HG03439 (cell line): ENCODE results near the gene MLYCD.

Experiments used
- ATAC-seq: cut with Tn5 transposase; IDR thresholded peaks from one replicate; pipeline ENCODE4 v1.9.1; 2021; ENCODE audit warnings: mild to moderate bottlenecking, moderate library complexity; ENCODE audit not compliant: unreplicated experiment

MLYCD gene

DNA sequence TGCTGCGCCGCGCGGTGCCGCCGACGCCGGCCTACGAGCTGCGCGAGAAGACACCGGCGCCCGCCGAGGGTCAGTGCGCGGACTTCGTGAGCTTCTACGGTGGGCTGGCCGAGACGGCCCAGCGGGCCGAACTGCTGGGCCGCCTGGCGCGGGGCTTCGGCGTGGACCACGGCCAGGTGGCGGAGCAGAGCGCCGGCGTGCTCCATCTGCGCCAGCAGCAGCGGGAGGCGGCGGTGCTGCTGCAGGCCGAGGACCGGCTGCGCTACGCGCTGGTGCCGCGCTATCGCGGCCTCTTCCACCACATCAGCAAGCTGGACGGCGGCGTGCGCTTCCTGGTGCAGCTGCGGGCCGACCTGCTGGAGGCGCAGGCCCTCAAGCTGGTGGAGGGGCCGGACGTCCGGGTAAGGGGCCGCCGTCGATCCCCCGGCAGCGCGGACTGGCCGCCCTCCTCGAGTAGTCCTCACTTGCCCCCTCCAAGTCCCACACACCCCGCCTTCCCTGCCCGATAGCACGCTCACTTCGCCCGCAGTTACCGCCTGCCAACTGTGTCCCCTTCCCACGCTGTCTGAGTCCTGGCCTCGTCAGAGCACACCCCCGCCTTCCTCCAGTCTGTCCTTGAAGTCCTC is 470 bp downstream of the MLYCD start:
- peak; percentile 43 for ATAC-seq

DNA sequence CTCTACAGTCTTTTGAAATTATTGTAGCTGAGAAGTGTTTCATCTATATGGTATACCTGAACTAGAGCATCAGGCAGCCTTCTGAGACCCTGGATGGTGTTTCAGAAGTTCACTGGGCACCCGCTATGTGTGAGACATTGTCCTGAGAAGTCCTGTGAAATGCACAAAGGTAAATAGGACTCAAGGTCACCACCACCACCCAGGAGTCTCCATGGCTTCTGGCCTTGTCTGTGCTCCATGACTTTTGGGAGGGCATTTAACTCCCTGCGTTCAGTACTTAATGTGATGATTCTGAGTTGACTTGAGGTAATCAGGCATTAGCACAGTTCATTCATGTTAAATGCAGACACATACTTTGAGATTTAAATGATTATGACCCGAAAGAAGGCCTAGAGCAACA is 1.1 kb downstream of the MLYCD start:
- no peak for ATAC-seq

DNA sequence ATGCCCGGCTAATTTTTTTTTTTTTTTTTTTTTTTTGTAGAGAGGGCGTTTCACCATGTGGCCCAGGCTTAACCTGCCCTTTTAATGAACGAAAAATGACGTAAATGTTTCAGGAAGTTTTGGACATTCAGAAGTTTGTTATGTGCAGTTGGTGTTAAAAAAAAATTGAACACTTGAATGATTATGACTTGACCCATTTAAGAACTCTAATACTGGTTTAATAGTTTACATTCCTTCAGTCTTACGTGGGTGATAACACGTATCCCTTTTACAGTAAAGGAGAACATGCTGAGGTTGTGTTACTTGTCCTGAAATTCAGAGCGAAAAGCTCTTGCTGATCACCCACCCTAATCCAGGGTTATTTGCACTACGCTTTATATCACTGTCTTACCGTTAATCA is 1.7 kb downstream of the MLYCD start:
- no peak for ATAC-seq

DNA sequence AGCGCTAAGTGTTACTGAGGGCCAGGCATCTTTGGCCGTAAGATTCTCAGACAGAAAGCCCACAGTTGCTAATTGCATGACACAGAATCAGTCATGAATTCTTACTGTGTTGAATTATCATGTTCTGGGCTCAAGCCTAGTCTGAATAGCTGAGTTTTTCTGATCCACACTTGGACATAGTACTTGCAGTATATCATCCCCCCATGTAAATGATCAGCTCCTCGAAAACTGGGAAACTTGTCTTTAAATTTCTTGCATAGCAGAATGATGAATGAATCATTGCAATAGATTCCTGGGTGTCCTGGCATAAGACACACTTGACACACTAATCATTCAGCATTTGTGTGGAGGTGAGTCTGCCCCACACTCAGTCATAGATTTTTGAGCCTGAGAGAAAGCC is 2.2 kb downstream of the MLYCD start:
- ATAC-seq = no peak

DNA sequence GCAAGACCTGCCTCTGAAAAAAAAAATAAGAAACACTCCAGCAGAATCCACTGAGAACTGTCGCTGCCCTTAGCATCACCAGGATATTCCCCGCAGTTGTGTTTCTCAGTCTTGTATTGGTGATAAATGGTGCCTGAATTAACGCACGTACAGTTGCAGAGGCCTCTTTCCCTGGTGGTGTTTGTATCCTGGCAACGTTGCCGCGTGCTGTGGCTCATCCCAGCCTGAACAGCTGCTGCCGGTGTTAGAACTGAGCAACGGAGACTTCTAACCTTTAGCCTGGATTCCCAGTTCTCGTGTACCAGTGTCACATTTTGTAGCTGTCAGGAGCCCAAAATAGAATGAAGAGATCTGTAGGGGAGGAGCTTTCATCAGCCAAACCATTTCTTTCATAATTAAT is 4.8 kb downstream of the MLYCD start:
- no peak for ATAC-seq

DNA sequence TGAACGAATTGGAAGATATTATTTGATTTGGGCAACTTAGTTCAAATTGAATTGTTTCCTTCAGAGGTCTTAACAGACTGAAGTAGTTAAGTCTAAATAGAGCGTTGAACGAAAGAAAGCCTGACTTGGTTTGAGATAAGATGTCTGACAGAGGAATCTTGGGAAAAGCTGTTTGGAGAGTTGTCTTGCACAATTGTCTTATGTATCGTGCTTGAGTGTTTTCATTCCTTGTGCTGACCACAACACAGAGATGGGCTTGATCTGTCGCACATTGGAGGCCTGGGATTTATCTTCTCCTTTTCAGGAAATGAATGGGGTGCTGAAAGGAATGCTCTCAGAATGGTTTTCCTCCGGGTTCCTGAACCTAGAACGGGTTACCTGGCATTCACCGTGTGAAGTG is 7.8 kb downstream of the MLYCD start:
- ATAC-seq = no peak

DNA sequence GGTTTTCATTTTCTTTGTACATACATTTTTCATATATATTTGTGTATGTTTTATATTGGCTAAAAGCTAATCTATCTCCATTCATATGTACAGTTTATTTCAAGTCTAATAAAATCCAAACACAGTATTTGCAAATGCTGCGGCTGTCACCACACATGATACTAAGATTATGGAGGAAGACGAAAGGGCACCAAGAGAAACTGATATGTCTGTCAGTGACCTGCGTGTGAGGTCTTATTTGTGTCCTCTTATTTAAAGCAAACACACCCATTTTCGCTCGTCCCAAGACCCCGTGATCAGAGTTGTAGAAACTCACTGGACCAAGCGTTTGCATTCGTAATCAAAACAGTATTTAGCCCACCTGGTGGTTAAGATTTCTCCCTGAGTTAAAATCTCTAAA is 8.2 kb downstream of the MLYCD start:
- ATAC-seq = no peak

DNA sequence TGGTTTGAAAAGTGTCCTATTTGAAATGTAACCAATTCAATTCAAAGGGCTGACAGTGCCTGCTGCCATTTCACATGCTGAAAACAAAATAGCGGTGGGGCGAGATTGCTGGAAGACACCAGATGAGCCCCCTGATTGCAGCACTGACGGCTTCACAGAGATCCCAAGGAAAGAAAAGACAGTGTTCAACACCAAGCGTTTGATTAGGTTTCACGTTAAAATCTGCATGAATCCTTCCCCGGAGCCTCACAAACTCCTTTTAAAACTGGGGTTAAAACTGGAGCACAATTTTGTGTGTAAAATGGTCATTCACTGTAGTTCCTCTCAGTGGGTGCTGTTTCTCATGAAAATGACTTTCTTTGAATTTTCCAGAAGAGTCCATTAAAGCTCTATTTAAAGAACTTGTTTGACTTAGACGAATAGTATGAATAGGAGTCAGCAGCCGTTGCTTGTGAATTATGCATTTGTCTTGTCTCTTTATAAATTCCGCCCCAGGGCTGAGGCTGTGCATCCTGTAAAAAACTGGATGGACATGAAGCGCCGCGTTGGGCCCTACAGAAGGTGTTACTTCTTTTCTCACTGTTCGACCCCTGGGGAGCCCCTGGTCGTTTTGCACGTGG is 8.8 kb downstream of the MLYCD start:
- ATAC-seq = no peak

DNA sequence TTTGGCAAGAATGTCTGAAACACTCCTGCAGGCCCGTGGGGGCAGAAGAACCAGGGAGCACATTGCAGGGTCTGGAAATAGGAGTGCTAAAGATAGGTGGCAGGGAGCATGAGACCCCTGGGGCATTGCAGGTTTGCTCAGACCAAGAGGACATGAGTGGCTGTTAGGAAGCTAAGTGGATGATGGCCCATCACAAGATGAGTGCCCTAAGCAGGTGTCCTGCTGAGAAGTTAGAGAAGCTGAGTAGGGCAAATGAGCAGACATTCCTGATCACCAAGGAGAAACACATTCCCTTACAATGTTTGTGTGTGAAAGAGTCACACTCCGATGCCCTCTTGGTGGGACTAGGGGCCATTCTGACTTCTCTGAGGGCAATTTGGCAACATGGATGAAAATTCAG is 9.9 kb downstream of the MLYCD start:
- no peak for ATAC-seq

DNA sequence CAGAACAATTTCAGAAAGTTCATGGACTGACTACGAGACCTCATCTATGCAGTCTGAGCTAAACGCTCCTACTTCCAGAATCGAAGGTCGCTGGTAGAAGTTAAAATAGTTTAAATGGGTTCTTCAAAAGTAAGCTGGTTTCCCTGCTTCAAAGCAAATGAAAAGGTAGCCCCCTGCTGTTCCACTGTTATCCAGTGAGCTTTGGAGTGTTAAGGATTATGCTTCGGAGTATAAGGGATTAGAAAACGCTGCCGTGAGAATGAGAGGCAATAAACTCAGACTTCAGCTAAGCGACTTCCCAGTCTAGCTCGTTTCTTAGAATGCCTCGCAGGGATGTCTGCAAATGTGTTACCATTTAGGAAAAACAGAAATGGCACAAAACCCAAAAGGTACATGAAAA is 12.4 kb downstream of the MLYCD start:
- no peak for ATAC-seq

DNA sequence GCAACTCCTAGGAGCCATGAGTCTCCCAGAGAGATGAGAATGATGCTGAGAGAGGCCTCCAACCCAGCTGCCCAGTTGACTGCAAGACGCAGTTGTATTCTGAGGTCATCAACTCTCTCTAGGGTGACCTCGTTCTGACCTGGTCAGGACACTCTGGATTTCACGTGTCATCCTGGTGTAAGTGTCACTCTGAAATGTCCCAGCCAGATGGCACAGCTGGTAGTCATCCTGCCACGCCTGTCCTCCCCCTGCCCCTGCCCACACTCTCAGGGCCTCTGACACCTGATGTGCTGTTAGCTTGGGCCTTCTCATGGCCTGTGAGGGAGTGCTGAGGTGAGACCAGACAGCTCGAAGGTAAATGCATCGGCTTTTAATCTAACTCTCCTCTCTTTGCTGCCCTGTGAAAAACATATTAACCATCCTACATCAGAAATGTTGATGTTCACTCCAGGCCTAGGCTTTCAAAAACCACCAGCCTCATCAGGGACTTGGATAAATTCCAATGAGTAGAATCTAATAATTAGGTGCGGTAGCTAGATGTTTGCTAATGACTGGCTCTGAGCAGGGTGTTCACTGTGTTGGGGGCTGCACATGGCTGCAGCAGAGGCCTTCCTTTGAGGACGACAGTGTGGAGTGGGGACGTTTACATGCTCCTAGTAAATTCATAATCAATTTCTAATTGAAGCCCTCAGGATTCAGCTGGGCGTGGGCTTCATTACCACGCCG is 13.8 kb downstream of the MLYCD start:
- ATAC-seq = no peak

DNA sequence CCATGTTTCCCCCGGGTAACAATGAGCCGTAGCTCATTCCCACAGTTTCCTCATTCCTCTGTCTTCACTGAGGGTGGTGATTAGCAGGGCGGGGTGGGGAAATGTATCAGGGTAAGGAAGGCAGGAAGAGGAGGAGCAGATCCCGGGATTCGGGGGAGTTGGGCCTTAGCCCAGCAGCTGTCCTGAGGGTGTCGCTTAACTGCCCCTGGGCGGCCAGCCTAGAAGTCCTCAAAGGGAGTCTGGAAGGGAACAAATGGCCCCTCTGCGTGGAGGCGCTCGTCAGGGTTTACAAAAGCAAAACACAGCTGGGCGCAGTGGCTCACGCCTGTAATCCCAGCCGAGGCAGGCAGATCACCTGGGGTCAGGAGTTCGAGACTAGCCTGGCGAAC is 14.3 kb downstream of the MLYCD start:
- ATAC-seq = no peak

DNA sequence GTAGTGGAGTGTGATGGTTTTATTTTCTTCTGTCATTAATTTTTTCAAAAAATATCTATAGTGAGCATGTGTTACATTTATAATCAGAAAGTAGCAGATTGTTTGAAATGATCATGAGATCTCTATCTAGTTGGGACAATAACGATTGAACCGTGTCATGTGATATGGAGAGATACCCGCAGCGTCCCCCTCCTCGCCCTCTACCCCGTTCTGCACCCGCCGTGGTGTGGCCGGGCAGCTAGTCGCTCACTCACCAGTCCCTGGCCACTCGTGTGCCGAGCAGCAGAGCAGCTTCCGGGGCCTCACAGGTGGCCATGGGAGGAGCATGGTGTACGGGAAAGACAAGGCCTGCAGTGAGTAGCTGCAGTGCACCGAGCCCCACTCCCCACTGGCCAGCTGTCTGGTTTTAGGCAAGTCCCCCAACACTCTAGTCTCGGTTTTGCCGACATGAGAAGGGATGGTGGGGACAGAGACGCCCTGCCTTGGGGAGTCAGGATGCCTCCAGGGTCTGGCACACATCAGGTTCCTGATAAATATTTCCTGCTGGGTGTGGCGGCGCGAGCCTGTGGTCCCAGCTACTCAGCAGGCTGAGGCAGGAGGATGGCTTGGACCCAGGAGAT is 15.3 kb downstream of the MLYCD start:
- ATAC-seq = no peak

DNA sequence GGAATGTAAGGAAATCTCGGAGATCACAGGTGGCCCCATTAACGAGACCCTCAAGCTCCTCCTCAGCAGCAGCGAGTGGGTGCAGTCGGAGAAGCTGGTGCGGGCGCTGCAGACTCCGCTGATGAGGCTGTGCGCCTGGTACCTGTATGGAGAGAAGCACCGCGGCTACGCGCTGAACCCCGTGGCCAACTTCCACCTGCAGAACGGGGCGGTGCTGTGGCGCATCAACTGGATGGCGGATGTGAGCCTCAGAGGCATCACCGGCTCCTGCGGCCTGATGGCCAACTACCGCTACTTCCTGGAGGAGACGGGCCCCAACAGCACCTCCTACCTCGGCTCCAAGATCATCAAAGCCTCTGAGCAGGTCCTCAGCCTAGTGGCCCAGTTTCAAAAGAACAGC is 16.2 kb downstream of the MLYCD start:
- no peak for ATAC-seq

DNA sequence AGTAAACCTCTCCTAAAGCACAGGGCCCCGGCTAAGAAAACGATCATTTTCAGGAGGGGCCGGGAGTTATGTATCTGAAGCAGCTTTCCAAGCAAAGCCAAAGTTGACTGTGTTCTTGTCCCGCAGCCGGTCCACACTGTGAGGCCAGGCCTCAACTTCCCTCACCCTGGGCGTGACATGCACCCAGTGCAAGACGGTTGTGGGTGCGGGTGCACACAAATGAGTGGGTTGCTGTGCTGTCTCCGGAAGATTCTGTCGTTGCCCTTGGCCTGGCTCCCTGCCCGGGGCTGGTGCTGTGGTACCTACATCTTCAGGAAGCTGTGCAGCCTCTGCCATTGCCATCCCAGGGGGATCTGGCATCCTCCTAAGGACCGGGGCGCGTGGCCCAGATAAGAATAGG is 16.6 kb downstream of the MLYCD start:
- no peak for ATAC-seq

DNA sequence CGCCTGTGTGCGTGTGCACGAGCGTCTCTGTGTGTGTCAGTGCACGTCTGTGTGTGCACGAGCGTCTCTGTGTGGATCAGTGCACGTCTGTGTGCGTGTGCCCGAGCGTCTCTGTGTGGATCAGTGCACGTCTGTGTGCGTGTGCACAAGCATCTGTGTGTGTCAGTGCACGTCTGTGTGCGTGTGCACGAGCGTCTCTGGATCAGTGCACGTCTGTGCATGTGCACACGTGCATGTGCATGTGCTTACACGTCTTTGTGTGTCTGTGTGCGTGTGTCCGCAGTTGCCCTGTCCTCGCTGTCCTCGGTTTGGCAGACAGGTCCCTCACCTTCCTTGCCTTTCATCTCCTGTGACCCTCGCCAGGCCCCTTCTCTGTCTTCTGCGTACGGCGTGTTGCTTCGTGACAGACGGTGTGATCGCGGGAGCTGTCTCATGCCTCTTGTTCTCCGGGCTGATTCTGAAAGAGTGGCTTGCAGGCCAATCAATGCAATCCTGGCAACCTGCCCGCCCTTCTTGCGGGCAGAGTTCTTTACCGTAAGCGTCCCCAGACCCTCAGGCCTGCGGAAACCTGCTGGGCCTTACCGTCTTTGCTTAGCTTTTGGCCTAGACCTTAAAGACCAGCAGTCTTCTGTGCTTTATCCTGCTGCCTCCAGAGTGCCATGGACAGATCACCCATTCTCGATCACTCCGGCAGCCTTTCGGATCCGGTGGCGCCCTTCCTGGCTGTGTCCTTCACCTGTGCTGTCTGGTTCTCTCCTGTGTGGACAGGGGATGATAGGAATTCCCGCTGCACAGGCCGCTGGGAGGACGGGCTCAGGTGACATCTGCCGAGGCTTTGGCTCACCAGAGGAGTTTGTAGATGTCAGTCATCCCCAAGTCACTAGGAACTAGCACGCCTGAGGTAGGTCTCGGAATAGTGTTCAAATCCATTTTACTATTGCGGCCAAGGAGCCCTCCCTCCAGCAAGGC is 18.5 kb downstream of the MLYCD start:
- ATAC-seq = no peak

DNA sequence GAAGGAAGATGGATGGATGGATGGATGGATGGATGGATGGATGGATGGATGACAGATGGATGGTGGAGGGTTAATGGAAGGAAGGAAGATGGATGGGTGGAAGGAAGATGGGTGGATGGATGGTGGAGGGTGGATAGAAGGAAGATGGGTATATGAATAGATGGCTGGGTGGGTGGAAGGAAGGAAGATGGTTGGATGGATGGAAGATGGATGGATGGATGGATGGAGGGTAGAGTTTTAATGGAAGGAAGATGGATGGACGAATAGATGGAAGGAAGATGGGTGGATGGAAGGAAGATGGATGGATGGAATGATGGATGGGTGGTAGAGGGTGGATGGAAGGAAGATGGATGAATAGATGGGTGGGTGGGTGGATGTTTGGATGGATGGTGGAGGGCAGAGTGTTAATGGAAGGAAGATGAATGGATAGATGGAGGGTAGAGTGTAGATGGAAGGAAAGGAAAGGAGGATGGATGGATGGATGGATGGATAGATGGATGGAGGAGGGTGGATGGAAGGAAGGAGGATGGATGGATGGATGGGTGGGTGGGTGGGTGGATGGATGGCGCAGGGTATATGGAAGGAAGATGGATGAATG is 22.1 kb downstream of the MLYCD start:
- ATAC-seq = no peak

DNA sequence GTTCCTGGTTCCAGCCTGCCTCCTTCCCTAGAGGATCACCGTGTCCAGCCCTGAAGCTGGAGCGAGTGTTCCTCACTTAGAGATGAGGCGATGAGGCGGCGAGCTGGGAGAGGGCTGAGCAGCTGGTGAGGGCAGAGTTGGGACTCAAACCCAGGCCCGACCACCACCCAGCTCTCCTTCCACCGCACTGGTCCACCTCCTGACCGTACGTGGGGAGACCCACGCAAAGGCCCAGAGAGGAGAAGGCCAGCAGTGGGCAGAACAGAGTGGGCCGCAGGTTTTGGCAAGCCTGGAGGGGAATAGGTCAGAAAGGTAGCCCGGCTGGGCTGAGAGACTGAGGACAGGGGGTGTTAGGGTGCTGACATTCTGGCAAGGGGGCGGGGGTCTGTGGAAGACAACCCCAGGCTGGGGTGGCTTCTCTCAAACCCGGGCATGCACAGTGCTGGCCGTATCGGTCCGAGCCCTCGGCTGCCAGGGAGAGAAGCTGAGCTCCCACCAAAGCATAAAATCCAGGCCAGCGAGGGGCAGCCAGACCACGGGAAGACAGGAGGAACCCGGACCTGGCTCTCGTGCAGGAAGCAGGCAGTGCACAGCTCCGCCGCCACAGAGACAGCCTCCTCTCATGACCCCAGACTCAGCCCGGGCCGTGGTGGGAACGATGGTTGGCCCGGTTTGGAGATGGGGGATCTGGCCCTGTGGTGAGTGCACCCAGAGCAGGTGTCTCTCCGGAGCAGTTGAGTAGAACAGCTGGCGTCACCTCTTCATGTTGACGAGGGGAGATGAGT is 24.9 kb downstream of the MLYCD start:
- no peak for ATAC-seq

DNA sequence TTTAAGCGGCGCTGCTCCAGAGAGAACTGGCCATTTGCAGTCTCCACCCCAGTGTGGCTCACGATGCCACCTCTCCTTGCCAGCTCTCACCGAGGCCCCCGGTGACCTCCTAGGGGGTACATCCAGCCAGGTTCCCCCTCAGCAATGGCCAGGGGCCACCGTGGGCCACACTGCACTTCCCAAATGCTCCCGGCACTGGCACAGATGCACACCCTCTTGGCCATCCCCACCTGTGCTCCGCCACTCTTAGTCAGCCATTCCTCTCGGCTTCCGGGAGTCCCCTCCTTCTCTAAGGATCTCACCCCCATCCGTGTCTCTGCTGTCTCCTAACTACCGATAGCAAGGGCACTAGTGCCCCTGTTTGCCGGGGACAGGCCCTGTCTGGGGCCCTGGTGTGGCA is 25.8 kb downstream of the MLYCD start:
- no peak for ATAC-seq
